Glomerular endothelial cell (primary cell): Measurements from ENCODE around the gene P2RY14. TPM values are rescaled to one million over a fixed set of nuclear protein-coding genes. Genes with fewer than 3 reads are reported as not detected.

Experiments
- DNase-seq: peaks from one replicate; pipeline ENCODE4 v3.0.0-alpha.2; 2011; ENCODE audit warnings: low read depth, low spot score; ENCODE audit errors: extremely low read depth
- total RNA-seq: library from RNA; depleted of rRNA; stranded (reverse); fragments of >200 nt; gene quantifications from 2 replicates; pipeline ENCODE4 v1.2.3, GENCODE V29; 2015

Gene P2RY14
- total RNA-seq, 1 donor from 2014 or later: not detected

DNA sequence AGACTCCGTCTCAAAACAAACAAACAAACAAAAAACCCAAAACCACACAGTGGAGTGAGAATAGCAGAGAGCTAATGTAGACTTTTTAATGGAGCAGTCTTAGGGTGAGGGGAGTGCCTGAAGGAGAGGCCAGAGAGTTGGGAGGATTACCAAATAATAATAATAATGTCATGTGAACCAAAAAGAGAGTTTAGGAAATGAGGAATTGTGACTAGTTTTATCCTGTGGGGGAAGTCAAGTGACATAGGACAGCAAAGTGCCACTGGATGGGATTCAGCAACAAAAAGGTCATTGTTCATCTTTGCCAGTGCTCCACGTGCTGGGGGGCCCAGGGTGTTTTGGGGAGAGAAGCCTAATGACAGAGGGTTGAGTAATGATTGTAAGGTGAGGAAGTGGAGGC is 25.4 kb upstream of the P2RY14 start:
- DNase-seq: no peak

DNA sequence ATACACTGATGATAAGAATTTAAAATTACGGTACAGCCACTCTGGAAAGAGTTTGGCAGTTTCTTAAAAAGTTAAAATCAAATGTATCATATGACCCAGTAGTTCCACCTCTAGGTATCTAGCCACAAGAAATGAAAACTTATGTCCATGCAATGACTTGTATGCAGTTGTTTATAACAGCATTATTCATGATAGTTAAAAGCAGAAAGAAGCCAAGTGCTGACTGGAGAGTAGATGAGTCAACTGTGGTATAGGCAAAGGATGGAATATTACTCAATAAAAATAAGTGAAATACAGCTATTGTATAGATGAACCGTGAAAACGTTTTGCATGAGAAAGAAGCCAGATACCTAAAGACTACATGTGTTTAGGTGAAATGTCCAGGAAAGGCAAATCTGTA is 23.4 kb upstream of the P2RY14 start:
- no peak for DNase-seq

DNA sequence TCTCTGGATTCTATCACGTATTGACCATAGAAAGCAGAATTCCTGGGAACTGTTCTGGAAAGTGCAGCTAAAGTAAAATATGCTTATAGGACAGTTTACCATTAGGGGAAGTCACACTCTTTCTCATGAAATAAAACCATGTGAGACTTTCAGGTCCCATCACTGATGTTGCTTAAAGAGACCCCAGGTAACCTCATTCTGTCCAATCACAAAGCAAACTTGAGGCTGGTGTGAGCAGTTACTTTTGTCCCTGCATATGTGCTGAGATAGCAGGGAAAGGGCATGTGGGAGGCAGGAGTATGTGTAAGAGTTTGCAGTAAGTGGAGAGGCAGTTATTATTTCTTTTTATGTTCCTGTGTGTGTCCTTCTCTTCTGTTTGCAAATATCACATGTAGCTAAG is 22.2 kb upstream of the P2RY14 start:
- DNase-seq: no peak

DNA sequence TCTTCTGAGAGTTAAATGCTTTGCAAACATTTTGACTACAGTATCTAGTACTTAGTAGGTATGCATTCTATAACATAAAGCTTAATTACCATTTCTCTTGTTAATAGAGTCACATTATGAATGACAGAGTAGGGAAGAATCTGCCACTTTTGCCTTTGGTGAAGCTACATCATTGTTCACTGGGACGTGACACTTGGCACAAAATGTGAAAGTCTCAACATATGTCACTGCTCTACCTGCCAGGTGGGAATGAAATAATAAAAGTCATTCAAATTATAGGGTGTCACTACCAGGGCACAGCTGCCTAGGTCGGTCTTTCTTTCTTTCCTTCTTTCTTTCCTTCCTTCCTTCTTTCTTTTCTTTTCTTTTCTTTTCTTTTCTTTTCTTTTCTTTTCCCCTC is 20.7 kb upstream of the P2RY14 start:
- DNase-seq: no peak

DNA sequence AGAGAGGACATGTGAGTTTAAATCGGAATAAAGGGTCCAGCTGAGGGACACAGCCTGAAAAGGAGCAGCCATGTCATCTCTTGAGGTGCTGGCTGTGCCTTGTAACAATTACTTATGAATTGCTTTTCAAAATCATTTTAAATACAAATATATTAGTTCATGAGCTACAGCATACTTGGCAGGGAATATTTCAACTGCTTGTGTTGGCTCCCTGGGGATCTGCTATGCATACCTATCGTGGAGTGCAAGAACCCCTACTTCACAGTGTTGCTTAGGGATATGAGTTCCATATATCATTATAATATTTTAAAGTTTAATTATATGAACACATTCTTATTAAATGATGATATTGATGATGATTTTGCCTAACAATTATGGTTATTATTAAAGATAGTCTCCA is 19.1 kb upstream of the P2RY14 start:
- DNase-seq: no peak

DNA sequence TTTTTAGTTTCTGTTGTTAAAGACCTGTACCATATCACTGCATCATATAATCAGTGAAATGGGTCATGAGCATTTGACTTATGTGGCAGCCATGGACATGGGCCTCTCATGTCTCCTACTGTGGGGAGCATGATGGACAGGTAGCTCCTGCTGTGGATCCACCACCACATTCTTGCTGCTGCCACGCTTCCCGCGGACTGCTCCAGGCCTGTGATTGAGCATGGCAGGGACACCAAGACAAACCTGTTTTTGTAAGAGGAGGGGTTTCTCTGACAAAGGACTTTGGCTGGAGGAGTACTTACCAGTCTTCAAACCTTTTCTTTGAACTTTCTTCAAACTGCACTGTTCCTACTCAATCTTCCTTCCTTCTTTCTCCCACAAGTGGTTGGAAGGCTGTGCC is 17.9 kb upstream of the P2RY14 start:
- DNase-seq: no peak

DNA sequence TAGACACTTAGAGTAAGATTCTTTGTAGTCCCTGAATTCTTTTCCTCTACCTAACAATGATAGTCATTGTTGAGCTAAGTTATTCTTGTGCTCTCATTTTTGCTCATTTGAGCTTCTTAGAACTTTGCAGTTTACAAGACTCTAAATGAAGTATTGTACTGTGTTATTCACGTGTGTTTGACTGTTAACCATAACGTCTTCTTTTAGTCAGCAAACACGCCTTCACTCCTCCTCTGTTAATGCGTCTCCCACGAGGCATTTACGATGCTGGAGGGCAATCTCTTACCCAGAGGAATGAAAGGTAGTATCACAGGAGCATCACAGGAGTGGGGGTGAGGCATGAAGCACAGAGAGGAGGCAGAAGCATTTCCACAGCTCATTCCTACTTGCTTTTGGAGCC is 14.8 kb upstream of the P2RY14 start:
- DNase-seq: no peak

DNA sequence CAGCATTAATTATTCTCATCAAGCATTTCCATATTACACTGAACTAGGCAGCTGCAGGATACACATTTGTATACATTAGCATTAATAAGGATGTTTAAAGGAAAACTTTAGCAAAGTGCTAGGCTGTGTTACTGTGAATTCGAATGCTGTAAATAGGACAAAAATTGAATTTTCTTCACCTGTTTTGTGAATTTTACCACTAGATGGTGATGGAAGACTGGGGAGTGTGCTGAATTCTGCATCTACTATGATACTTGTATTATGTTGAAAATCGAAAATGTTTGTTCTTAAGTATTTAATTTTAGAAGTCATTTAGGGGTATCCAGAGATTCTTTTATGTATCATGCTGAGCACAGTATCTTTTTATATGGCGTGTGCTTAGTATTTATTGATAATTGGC is 12.3 kb upstream of the P2RY14 start:
- DNase-seq: no peak

DNA sequence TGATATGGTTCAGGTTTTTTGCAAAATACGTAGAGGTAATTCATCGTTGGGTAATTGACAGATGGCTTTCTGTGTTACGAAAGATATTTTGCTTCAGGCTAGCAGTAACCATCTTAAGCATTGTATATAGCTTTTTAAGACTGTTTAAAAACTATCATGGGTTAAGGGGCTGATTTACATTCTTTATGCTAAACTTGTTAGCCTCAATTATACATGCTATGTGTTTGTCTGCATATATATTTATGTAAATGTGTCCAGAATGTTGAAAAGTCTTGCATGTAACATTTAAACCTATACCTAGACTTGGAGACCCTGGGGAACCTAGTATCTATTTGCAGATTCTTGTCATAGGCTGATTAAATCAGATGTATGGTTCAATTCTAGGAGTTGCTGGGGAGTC is 11.1 kb upstream of the P2RY14 start:
- no peak for DNase-seq

DNA sequence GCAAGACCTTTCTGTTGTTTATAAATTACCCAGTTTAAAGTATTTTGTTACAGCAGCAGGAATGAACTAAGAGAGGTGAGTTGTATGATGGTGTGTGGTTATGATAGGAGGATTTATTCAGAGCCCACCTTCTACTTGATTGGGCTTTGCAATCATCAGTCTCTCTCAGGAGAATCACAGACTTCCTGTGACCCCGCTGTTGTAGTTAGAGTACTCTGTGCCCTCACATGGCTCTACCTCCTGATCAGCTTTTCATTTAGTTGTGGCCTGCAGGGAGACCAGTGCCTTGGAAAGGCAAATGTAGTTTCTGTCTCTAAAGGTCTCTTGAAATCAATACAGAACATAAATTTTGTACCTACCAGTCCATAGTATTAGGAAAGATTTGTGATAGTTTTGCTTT is 7.6 kb upstream of the P2RY14 start:
- no peak for DNase-seq

DNA sequence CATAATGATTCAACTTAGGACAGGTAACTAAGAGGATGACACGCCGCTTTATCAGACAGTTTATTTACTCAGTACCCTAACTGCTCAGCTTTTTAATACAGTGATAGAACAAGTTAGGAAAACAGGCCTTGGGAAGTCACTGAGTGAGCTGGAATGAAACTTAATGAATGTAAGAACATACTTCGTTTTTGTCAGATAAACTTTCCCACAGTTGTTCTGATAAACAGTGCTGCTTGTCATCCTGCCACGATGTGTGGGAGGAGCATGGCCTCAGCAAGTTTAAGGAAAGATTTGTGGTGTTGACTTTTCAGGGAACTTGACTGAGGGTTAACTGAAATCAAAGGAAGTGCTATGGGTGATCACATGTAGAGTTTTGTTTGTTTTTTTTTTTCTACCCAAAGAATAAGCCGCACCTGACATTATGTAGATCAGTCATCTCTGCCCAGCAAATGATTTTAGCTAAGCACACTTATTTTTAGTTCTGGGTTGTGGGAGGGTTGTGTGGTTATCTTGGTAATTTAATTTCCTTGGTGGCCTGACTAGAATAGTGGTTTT is 5.6 kb upstream of the P2RY14 start:
- DNase-seq: no peak

DNA sequence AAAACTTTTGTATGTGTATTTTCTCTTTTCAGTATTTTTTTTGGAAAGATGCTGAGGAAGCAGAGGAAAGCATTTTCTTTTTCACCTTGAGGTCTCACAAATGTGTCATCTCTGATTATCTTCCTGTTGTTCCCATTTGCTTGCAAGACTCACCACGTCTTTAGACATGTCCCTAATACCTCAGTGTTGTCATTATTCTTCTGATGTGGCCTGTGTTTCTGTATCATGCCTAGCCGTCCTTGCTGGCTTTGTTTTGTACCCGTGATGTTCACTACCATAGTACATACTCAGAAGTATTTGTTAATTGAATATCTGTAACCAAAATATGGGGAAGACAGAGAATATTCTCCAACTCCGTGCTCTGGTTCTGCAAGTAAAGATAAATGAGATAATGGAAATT is 5.0 kb upstream of the P2RY14 start:
- DNase-seq: no peak

DNA sequence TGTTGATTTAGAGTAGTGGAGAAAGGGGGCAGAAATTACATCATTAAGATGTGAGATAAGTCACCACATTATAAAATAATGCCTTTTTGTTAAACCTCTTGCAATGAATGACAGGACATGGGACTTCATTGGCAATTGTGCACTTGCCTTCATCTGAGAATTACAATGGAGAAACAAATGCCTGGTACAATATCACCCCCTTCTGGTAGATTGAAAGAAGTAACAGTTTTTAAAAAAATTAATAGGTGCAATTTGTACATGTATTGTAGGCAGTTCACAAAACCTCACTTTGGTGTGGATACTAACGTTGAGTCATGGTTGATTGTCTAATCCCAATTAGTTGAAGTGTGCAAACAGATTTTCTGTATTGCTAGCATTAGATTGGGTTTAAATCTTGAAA is 4.6 kb upstream of the P2RY14 start:
- DNase-seq: peak; percentile 50

DNA sequence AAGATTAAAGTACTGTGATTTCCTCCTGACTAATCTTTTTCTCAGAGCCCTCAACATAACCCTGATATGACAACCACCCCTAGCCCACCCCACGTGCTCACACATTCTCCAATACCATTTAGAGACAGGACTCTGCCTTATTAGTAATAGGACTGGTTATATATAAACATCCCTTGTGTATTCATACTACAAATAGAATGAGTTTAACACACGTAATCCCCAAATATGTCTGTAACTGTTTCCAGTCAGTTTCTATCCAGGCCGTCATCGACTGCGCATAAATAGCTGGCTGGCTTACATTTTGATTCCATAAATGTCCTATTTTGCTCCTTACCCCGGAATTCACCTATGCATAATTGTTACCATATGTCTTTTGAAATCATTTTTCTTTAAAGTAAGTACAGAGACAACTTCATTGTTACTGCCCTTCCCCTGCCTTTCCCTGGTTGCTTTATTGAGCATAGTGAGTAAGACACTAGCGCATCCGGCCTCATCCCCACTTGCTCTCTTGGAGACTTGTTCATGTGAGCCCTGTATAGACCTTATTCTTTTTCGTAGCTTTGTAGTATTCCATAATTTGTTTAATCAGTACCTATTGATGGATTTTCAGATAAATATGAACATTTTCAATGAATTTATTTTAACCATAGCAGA is 3.5 kb upstream of the P2RY14 start:
- DNase-seq: no peak

DNA sequence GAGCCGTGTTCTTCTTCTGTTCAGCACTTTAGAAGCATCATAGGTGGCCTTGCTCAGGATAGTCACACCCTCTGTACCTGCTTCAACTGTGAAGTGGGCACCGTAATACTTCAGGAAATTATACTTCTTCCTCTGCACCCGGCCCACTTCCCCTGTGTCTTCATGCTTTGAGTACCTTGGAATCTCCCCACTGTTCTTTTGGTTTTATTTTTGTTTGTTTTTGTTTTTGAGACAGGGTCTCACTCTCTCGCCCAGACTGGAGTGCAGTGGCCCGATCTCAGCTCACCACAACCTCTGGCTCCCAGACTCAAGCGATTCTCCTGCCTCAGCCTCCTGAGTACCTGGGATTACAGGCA is 1.7 kb downstream of the P2RY14 start:
- no peak for DNase-seq

DNA sequence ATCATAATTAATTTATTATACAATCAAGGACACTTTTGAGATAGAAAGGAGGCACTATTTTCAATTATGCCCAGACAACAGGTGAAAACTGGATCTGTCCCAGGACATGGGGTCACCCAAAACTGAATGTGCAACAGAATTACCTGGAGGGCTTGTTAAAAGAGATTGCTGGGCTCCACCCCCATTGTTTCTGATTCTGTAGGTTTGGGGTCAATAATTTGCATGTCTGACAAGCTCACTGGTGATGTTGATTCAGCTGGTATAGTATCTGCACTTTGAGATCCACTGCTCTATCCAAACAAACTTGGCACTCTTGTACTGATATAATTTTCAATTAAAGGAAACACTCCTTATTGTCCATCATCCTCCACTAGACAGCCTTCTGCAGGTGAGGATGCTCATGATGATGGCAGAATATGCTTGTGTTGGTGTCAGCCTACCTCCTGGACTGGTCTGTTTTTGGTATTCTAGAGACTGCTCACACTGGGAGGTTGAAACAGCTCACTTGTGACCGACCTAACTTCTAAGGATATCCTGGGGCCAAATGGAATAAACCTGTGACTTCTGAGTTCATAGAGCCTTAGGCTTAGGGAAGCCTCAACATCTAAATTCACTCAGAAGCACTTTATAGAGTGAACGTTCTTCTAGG is 2.2 kb downstream of the P2RY14 start:
- no peak for DNase-seq

DNA sequence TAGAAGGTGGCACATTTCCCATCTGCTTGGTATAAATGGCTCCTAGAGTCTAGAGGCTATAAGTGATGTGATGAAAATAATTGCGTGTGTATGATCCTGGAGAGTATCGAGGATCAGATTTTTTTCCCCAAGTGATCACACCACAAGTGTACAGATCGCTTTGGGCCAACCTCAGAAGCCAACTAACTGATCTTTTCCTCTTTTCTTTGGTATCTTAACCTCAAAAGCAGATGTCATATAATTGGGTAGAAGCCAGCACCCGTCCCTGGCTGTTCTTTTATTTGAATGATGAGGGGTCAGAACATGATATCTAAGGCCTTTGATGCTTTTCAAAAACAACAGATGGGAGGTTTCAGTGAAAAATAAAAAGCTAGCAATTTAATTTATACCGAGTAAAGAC is 3.3 kb downstream of the P2RY14 start:
- no peak for DNase-seq

DNA sequence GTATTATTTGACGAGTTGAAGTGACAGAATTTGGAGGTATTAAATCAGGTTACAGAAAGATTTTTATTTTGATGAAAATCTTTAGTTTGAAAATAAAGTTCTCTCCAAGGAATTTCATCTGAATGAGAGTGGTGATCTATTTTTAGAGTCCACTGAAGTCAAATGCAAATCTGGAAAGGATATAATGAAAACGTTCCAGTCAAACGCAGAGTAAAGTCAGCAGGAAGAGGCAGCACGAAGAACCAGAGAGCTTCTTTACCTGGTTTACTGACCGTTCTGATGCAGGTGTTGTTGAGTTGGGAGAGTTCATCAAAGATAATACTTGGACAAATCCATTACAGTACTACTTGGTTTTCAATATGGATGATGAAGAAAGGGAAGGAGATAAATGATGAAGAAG is 8.7 kb downstream of the P2RY14 start:
- DNase-seq: no peak

DNA sequence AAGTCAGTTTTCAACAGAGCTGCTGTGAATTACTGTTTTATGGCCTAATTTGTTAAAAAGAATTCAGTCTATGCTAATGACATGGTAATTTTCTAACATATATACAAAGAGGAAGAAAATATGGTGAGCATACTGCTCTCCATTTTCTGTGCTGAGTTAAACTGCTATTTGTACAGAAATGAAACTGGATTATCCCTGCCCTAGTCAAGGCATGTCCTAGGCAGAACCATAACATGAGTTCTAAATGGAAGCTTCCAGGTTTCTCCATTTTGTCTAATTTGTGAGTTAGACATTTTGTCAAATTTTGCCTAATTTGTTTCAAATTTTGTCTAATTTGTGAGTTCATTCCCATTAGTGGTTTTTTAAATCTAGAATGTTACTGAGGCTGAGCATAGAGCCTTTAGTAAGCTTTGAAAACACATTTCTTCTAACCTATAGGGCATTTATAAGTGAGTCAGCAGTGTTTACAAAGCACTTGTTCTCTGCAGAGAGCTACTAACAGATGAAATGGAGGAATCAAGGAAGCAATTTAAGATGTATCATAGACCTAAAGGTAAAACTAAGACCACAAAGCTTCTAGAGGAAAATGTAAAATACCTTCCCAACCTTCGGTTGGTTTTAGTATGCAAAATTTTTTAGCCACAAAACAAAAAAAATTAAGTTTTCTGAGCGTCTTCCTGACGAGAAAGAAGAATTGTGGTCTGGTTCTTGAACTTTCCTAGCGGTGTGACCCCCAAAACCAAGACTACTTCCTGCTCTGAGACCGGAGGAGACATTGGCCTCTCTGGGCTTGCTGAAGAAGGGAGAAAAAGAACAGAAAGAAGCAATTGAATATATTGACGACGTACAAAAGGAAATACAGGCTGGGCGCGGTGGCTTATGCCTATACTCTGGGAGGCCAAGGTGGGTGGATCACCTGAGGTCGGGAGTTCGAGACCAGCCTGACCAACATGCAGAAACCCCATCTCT is 9.8 kb downstream of the P2RY14 start:
- no peak for DNase-seq

DNA sequence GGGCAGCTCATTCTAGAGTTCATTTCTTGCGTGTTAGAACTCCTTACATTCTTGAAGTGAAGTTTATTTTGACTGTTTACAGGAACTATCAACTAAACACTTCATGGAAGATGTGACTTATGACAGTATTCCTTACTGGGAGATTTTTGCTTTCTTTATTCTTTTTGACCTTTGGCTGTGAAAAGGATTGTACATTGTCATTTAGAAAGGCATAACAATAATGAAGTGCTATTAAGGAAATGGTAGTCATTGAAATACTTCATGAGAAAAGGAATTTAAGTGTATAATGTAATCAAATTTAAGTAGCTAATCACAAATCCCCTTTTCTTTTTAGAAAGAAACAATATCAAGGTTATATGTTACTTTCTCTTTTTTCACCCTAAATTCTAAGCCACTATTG is 11.3 kb downstream of the P2RY14 start:
- no peak for DNase-seq

DNA sequence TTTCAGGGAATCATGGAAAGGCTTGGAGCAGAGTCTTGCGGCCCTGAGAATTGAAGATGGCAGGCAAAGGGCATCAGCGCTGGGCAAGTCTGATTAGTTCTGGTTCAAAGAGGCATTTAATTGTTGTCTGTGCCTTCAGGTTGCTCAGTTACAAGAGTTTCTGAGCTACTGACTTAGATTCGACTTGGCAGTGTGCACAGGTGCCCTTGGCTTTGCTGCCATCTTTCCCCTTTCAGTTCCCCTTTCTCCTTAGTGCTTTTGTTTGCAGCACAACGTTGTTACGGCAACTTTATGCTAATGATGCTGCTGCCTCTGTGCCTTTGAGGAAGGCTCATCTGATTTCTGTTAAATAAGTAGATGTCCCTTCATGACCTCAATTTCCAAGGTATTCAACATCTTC is 12.5 kb downstream of the P2RY14 start:
- DNase-seq: no peak

DNA sequence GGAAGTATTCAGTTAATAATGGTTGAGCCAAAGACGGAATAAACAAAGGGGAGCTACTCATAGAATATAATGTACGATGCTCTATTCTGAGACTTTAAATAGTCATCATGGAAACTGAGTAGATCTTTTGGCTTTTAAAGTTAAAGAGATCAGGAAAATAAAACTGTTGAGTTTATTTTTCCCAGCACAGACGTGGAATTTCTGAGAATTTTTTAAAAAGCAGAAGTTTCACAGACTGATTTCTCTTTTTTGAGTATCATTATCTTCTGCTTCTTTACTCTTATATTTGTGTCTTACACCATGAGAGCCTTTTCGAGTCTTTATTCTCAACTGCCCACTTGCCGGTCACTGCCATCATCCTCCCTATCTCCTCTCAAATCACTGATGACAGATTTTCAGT is 13.2 kb downstream of the P2RY14 start:
- DNase-seq: no peak
